SJCRH30 (cell line): ENCODE measurements around the gene KLF13. TPM values are rescaled to one million over a fixed set of nuclear protein-coding genes. Genes with fewer than 3 reads are reported as not detected.
A peak's percentile ranks its signal among the peaks of the same experiment; 100 is the strongest.

ENCODE experiments used
- DNase-seq, 2 experiments: peaks; one replicate each; pipeline ENCODE4 v3.0.0-alpha.2; 2015 to 2020
- H3K27ac ChIP-seq: fragments of 250-450 bp; sonication (Bioruptor Pico); 2 replicates; pipeline ENCODE4 v1.5.1; 2020; ENCODE audit warnings: mild to moderate bottlenecking, moderate library complexity
- H3K27me3 ChIP-seq: fragments of 250-450 bp; sonication (Bioruptor Pico); 2 replicates; pipeline ENCODE4 v1.5.1; 2020; ENCODE audit warnings: mild to moderate bottlenecking, moderate library complexity
- H3K36me3 ChIP-seq: fragments of 250-450 bp; sonication (Bioruptor Pico); 2 replicates; pipeline ENCODE4 v1.5.1; 2020; ENCODE audit warnings: mild to moderate bottlenecking, moderate library complexity
- H3K4me1 ChIP-seq: fragments of 250-450 bp; sonication (Bioruptor Pico); 2 replicates; pipeline ENCODE4 v1.5.1; 2020; ENCODE audit warnings: mild to moderate bottlenecking, moderate library complexity
- H3K4me3 ChIP-seq: fragments of 250-450 bp; sonication (Bioruptor Pico); 2 replicates; pipeline ENCODE4 v1.5.1; 2020; ENCODE audit warnings: mild to moderate bottlenecking, moderate library complexity
- H3K9me3 ChIP-seq: fragments of 250-450 bp; sonication (Bioruptor Pico); replicated peaks from 2 replicates; pipeline ENCODE4 v1.5.1; 2020; ENCODE audit warnings: mild to moderate bottlenecking, moderate library complexity
- total RNA-seq: library from RNA; depleted of rRNA; stranded (reverse); fragments of >200 nt; shearing (Covaris generic); gene quantifications from 2 replicates; pipeline ENCODE4 v1.2.3, GENCODE V29; 2014

KLF13 gene
- total RNA-seq, 1 experiment from 2014 or later = 33.1 TPM

DNA sequence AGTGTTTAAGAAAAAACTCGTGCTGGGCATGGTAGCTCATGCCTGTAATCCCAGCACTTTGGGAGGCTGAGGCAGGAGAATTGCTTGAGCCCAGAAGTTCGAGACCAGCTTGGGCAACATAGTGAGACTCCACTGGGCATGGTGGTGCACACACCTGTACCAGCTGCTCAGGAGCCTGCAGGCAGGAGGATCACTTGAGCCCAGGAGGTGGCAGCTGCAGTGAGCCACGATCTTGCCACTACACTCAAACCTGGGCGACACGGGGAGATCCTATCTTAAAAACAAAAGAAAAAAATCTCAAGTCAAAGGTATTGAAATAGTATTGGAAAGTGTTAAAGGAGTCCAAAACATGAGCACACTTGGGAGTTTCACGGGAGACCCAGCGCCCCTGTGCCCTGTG lies 14.0 kb downstream of the KLF13 start:
- peaks cover 30% of the 10 kb centered on the region for H3K4me1 ChIP-seq

DNA sequence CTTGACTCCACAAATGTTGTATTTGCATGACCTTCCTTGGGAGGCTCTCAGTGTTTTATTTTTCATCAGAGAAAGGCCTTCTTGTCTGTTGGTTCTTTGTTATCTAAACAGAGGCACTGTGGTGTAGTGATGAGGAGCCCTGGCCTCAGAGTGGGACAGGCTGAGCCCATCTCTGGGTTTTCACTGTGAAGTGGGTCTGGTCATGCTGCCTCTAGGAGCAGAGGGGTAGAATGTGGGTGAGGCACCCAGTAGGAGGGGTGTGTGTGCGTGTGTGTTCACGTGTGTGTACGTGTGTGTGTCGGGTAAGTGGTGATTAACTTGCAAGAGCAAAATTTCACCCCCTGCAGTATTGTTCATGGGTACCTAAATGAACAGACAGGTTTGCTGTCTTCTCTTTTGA lies 14.4 kb downstream of the KLF13 start:
- no peak for DNase-seq
- peaks cover 35% of the 10 kb centered on the region for H3K4me1 ChIP-seq
- no peak overlapping the region for H3K27ac ChIP-seq
- no peak overlapping the region for H3K4me3 ChIP-seq
- H3K9me3 ChIP-seq = no peaks in the 10 kb centered on the region
- no peaks in the 10 kb centered on the region for H3K36me3 ChIP-seq
- no peaks in the 10 kb centered on the region for H3K27me3 ChIP-seq

More for the DNA sequence above, 14.0 kb downstream of the KLF13 start:
- Histone ChIP-seq H3K4me3 (no peak overlapping the region), H3K27ac (no peak overlapping the region), H3K36me3 (no peaks in the 10 kb centered on the region), H3K27me3 (no peaks in the 10 kb centered on the region), H3K9me3 (no peaks in the 10 kb centered on the region)
- DNase-seq = no peak

DNA sequence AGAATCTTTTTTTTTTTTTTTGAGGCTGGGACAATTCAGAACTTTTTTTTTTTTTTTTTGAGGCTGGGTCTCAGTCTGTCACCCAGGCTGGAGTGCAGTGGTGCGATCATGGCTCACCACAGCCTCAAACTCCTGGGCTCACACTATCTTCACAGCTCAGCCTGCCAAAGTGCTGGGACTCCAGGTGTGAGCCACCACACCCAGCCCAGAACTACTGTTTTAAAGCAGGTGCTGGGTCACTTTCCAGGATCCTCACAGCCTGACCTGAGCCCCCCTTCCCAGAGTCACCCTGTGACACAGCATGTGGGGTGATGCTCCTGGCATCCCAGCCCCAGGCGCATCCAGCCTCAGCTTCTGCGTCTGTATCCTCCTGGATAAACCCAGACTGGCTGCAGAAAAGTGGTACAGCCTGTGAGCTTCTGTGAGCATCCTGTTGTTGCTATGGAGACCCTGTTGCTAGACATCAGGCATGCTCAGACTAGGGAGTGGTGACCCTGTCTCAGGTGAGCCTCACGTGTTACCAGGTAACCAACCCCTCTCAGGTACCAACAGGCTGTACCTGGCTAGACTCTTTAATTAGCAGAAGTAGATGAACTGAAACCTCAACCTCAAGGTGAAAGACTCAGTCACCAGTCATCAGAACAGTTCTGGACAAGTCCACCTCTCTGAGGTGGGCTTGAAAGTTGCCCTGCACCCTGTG lies 15.0 kb downstream of the KLF13 start:
- H3K27ac ChIP-seq = no peak overlapping the region
- no peak for DNase-seq
- H3K4me1 ChIP-seq = peaks cover 41% of the 10 kb centered on the region
- H3K9me3 ChIP-seq = no peaks in the 10 kb centered on the region
- no peaks in the 10 kb centered on the region for H3K27me3 ChIP-seq
- no peak overlapping the region for H3K4me3 ChIP-seq
- H3K36me3 ChIP-seq = no peaks in the 10 kb centered on the region

DNA sequence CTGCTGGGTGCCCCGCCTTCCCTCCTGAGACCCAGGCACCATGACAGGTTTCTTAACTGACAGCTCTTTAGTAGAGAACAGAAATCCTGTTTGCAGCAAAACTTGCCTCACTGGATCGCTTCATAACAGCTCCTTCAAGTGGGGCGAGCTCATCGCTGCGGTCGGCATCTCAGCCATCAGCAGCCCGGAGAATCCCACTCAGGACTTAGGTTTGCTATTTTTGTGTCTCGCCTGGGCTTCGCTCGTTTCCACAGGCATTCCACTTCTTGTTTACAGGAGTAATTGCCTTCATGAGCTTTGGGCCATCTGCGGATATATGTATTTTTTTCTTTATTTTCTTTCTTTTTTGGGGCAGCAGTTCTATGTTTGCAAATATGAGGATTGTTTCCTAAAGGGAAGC lies 15.7 kb downstream of the KLF13 start:
- H3K9me3 ChIP-seq = no peaks in the 10 kb centered on the region
- DNase-seq = no peak
- H3K27ac ChIP-seq = no peak overlapping the region
- peaks cover 43% of the 10 kb centered on the region for H3K4me1 ChIP-seq
- no peaks in the 10 kb centered on the region for H3K36me3 ChIP-seq
- no peak overlapping the region for H3K4me3 ChIP-seq
- H3K27me3 ChIP-seq = no peaks in the 10 kb centered on the region

DNA sequence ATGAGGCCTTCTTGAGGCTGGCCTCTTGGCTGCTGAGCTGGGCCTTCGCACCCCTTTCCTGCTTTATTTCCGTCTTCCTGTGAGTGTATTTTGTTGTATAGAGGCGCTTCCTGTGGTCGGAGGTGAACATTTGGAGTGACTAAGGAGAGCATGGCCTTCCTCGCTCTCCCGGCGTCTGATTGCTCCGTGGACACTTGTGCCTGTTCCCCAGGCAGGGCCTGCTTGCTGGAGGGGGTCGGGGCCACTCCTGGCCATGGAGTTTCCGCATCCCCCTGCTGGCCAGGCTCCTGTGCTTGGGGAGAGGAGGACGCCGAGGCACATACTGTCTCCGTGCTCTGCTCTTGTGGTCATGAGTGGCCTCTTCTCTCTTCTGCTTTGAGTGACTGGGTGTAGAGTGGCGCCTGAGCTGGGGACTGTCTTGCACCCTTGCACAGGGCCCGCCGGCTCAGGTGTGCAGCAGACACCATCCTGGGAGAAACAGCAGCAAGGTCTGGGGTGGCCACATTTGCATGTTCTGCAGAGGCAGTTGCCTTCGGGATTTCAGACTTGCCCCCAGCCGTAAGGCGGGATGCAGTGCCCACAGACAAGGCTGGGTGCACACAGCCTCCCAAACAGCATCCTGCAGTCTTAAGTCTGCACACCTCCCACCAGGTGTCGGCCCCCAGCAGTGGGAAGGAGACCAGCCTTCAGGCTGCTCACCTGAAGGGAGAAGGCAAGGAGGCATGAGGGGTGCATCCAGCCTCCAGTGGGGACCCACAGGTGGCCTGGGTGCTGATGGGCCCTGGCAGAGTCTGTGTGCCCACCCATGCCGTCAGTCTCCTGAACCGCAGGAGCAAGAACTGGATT lies 16.4 kb downstream of the KLF13 start:
- H3K27me3 ChIP-seq = no peaks in the 10 kb centered on the region
- no peak for DNase-seq
- no peak overlapping the region for H3K4me3 ChIP-seq
- no peaks in the 10 kb centered on the region for H3K9me3 ChIP-seq
- no peaks in the 10 kb centered on the region for H3K36me3 ChIP-seq
- H3K4me1 ChIP-seq = peaks cover 43% of the 10 kb centered on the region
- H3K27ac ChIP-seq = no peak overlapping the region

DNA sequence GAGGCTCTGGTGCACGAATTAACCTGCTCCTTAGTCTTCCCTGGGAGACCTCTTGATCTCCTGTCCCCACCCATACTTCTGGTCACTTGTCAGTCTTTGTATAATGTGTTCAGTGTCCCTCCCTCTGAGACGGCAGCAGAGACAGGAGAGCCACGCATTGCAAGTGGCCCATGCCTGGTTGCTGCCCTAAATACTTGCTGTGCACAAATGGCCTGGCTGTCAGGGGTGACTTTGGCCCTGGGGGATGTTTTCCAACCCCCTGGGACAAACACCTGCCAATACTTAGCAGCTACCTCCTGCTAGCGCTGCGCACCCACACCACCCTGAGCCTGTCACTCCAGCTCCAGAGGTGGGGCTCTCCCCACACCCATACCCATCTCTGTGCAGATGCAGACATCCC lies 17.2 kb downstream of the KLF13 start:
- Histone ChIP-seq H3K4me1 (peaks cover 35% of the 10 kb centered on the region), H3K27me3 (no peaks in the 10 kb centered on the region), H3K4me3 (no peak overlapping the region), H3K36me3 (no peaks in the 10 kb centered on the region), H3K27ac (no peak overlapping the region), H3K9me3 (no peaks in the 10 kb centered on the region)
- no peak for DNase-seq

DNA sequence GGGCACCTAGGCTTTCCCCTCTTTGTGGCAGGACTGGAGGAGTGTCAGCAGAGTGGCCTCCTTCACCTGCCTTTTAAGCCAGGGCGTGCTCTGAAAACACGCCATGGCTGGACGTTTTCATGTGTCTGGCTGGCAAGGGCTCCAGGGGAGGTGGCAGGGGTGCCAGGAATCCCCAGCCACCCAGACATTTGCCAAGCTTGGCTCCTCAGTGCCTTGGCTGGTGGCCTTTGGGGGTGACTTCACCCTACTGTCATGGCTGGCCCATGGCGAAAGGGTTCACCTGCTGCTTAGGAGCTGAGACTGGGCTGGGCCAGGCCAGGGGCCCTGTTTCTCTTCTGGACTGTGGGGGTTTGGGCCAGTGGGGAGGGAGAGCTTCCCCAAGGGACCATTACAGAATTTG lies 17.6 kb downstream of the KLF13 start:
- no peaks in the 10 kb centered on the region for H3K27me3 ChIP-seq
- H3K36me3 ChIP-seq = no peaks in the 10 kb centered on the region
- no peaks in the 10 kb centered on the region for H3K9me3 ChIP-seq
- no peak for DNase-seq
- peaks cover 31% of the 10 kb centered on the region for H3K4me1 ChIP-seq
- no peak overlapping the region for H3K4me3 ChIP-seq
- H3K27ac ChIP-seq = no peak overlapping the region

DNA sequence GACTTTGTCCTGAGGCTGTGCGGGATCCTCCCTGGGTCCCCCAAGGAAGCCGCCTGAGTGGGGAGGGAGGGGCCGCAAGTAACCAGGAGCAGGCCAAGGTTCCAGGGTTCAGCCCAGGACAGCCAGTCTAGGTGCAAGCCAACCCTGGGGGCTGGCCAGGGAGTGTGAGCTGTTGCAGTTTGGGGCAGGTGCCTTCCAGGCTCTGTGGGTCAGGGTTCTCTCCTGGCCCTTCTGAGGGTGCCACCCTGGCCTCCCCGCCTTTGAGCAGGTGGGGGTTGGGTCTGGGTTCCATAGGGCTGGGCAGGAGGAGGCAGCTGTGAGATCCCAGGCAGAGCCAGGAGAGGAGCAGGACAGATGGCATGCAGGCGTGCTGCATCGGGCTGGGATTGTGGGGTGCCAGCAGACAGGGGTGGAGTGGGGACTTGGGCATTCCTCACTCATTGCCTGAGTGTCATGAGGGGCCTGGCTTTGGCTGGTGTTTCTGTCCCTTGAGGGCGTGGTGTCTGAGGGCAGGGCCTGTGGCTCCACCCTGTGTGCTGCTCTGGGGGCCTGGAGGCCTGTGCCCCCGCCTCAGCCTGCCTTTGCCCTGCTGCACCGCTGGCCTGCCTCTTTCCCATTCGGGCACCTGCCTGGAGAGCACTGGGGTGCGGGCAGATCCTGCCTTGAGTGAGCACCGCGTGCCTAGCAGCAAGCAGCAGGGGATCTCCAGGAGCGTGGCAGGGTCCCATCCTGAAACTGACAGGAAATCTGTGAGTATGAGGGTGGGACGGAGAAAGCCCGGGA lies 18.4 kb downstream of the KLF13 start:
- H3K4me1 ChIP-seq = peaks cover 23% of the 10 kb centered on the region
- H3K36me3 ChIP-seq = no peaks in the 10 kb centered on the region
- H3K9me3 ChIP-seq = no peaks in the 10 kb centered on the region
- H3K4me3 ChIP-seq = no peak overlapping the region
- DNase-seq = no peak
- H3K27me3 ChIP-seq = no peaks in the 10 kb centered on the region
- no peak overlapping the region for H3K27ac ChIP-seq

DNA sequence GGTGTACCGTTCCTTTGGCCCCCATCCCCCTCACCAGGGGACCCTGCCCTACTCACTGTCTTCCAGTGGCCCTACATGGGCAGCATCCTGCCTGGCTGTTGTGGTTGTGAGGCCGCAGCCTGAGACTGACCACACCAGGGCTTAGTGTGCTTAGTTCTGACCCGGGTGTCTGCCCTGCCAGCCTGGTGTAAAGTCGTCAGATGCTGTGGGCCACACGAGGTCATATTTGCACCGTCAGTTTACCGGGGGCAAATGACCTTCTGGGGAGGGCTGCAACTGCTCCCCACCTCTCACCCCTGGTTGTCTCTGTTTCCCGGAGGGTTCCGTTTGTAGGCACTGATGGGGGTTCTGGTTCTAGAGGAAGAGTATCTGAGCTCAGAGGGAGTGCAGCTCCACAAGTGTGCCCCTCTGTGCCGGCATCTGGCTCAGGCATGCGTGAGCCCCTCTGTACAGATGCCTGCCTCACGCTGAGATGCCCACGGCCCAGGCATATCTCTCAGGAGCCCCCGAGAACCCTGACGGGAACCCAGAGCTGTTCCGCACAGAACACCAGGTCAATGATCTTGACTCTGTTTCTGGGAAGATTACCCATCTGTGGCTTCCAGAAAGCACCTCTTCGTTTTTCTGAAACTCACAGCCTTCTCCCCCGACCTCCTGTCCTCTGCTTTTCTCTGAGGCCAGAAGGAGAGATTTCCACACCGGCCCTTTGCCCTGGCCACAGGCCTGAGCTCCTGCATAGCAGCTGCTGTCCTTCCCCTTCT lies 19.2 kb downstream of the KLF13 start:
- H3K4me1 ChIP-seq = peaks cover 21% of the 10 kb centered on the region
- no peaks in the 10 kb centered on the region for H3K27me3 ChIP-seq
- no peaks in the 10 kb centered on the region for H3K36me3 ChIP-seq
- no peaks in the 10 kb centered on the region for H3K9me3 ChIP-seq
- no peak for DNase-seq
- H3K4me3 ChIP-seq = no peak overlapping the region
- peak overlapping the region; percentile 15; the same call in 1 of the 2 replicates for H3K27ac ChIP-seq

DNA sequence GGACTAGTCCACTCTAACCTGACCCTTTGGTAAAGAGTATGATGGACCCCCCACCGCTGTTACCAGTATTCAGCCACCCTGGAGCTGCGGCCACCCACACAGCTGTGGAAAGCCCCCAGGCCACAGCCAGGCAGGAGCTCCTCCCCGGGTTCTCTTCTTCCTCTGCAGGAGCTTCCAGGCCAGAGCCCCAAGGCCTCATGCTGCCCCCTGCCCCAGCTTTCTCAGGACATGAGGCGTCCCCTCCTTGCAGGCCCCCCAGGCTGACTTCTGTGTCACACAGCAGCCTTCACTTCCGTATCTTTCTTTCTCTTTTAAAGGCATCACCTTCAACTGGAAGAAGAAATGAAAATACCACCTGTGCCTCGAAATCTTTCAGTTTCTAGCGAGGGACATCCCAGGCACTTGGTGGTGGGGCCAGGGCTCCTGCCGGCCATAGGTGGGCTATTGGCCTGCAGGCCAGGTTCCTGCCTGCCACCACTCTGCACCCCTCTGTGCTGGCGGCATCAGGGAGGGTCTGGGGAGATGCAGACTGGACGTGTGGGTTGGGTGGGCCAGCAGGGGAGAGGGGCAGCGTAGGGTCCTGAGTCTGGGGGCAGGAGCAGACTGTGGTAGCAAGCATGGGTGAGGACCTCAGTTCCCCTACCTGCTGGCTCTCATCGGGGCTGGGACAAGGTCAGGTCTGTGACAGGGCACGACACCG lies 19.9 kb downstream of the KLF13 start:
- Histone ChIP-seq H3K4me1 (peaks cover 21% of the 10 kb centered on the region), H3K27me3 (no peaks in the 10 kb centered on the region), H3K27ac (peak overlapping the region; percentile 15; the same call in 1 of the 2 replicates), H3K4me3 (no peak overlapping the region), H3K9me3 (no peaks in the 10 kb centered on the region), H3K36me3 (no peaks in the 10 kb centered on the region)
- DNase-seq = peak; percentile 56 to 66

DNA sequence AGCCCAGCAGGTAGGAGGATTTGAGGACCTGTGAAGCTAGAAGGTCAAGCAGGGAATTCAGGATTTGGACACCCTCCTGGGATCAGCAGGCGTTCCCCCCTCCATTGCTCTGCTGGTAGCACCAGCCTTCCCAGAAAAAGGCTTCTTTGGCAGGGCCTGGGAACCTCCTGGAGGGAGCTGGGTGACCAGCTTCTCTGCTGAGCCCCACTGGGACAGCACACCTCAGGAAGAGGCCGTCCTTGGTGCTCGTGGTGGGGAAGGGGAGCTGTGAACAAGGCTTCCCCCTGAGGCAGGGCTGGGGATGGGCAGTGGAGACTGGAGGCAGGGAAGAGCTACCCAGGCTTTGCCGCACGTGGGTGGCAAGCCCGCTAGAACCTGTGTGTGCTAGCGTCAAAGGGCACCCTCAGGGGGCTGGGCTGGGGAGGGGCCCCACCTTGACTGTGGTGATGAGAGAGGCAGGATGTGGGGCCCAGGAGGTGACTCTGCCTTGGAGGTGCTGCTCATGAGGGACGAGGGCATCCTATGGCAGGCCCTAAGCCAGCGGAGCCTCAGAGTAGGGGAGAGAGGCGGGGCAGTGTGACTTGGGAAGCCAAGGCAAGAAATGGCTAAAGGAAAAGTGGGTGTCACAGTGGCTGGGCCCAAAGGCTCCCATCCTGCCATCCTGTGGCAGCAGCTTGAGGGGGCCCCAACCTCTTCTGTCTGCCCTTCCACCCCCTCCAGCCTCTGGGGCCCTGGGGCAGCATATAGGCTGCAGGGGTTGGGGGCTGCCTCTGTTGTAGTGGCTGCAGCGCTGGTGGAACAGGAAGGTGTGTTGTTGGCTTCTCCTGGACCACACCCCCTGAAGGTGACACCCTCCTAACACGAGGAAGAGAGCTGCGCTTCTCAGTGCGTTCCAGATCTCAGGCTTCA lies 20.7 kb downstream of the KLF13 start:
- no peaks in the 10 kb centered on the region for H3K27me3 ChIP-seq
- H3K4me3 ChIP-seq = no peak overlapping the region
- peaks cover 26% of the 10 kb centered on the region for H3K4me1 ChIP-seq
- no peak for DNase-seq
- H3K9me3 ChIP-seq = no peaks in the 10 kb centered on the region
- H3K27ac ChIP-seq = no peak overlapping the region
- H3K36me3 ChIP-seq = no peaks in the 10 kb centered on the region

DNA sequence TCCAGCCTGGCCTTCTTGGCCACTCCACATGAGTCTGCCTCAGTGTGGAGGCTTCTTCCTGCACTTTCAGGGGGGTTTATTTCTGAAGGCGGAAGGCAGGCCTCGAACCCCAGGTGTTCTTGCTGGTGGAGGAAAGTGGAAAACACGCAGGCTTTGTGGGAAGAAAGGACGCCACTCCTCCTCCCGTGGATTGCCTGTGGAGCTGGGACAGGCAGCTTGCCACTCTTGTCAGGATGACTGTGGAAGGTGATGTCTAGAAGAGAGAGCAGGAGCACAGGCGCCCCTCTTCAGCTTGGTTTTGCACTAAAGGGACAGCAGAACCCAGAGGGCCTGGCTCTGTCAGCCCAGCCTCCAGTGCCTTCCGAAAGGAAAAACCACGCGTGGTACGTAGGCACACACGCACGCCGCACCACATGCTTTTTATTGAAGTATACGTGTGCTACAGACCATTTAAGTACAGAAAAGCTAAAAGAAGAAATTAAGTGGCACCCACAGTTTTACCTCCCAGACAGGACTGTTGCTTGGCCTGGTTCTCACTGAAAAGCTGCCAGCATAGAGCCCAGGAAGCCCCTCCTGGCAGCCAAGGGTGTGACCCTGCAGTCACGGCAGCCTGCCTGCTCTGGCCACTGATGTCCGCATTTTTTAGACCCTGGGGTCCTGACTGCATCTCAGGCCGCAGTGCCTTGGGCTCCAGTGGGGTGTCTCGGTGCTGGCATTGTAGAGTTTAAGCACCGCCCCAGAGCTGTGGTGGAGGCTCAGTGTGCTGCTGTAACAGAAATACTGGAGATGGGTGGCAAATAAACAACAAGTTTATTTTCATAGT lies 21.6 kb downstream of the KLF13 start:
- H3K4me3 ChIP-seq = no peak overlapping the region
- no peak overlapping the region for H3K27ac ChIP-seq
- H3K4me1 ChIP-seq = peaks cover 34% of the 10 kb centered on the region
- H3K36me3 ChIP-seq = no peaks in the 10 kb centered on the region
- no peaks in the 10 kb centered on the region for H3K9me3 ChIP-seq
- DNase-seq = no peak
- H3K27me3 ChIP-seq = no peaks in the 10 kb centered on the region
